PC-9 (cell line): Measurements from ENCODE around the gene TNC.

Experiments used
- CTCF ChIP-seq: fragments of 200-600 bp; sonication (generic); conservative IDR thresholded peaks from 2 replicates; pipeline ENCODE4 v1.6.1; 2017; ENCODE audit warnings: mixed run types, antibody characterized with exemption, mild to moderate bottlenecking, moderate library complexity
- EZH2 ChIP-seq: fragments of 200-600 bp; sonication (generic); IDR thresholded peaks from 2 replicates; pipeline ENCODE4 v1.8.0; 2017; ENCODE audit warnings: antibody characterized with exemption, low read depth

GRCh38 chr9:115132648-115133047 is 14.7 kb upstream of the TNC start:
- TF ChIP-seq CTCF (no peak), EZH2 (no peak)
